Right renal pelvis (tissue), 4 donors: ENCODE measurements around the gene DMRT3. TPM values are rescaled to one million over a fixed set of nuclear protein-coding genes. Genes with fewer than 3 reads are reported as not detected.

Experiments used
- DNase-seq, 4 donors: peaks; one replicate each; pipeline ENCODE4 v3.0.0-alpha.2; 2013; ENCODE audit warnings: low read depth in 4 of 4, low spot score in 3 of 4, missing footprints in 1 of 4
- polyA plus RNA-seq, 4 donors: library from polyadenylated mRNA; unstranded; fragments of 120-200 nt; gene quantifications; one replicate each; pipeline ENCODE4 v1.2.1, GENCODE V29; 2013; ENCODE audit not compliant: insufficient read length in 4 of 4

Gene DMRT3
- 1 to 10 TPM; 1.0 to 1.6 (median 1.5) TPM for polyA plus RNA-seq

GRCh38 chr9:976258-976942 lies at the start of gene DMRT3:
Gene DMRT3 (plus strand): TSS chr9:976655. CDS start chr9:977002, 347 bp downstream.
- no peak for DNase-seq

GRCh38 chr9:926976-927375 lies 49.5 kb upstream of the DMRT3 start:
- DNase-seq, result no peak

- peak in 2 of 4 donors; percentile 47 to 54 for DNase-seq
Observed at GRCh38 chr9:928363-929042, 48.0 kb upstream of the DMRT3 start.

- no peak for DNase-seq
Observed at GRCh38 chr9:929719-930118, 46.7 kb upstream of the DMRT3 start.

GRCh38 chr9:933356-933755 lies 43.1 kb upstream of the DMRT3 start:
- DNase-seq, result no peak

GRCh38 chr9:935348-935965 lies 41.0 kb upstream of the DMRT3 start:
- DNase-seq, result no peak

- DNase-seq, result no peak
Observed at GRCh38 chr9:942805-943580, 33.5 kb upstream of the DMRT3 start.

- DNase-seq, result no peak
Observed at GRCh38 chr9:947985-948384, 28.5 kb upstream of the DMRT3 start.

- no peak for DNase-seq
Observed at GRCh38 chr9:948497-948896, 28.0 kb upstream of the DMRT3 start.

GRCh38 chr9:950139-950538 lies 26.3 kb upstream of the DMRT3 start:
- DNase-seq, result no peak

GRCh38 chr9:952546-952945 lies 23.9 kb upstream of the DMRT3 start:
- no peak for DNase-seq

- DNase-seq, result no peak
Observed at GRCh38 chr9:959105-959504, 17.4 kb upstream of the DMRT3 start.

- DNase-seq, result no peak
Observed at GRCh38 chr9:959914-960313, 16.5 kb upstream of the DMRT3 start.

GRCh38 chr9:962023-962422 lies 14.4 kb upstream of the DMRT3 start:
- DNase-seq, result no peak

- DNase-seq, result no peak
Observed at GRCh38 chr9:965497-965896, 11.0 kb upstream of the DMRT3 start.

- DNase-seq, result no peak
Observed at GRCh38 chr9:966870-967269, 9.6 kb upstream of the DMRT3 start.

GRCh38 chr9:967436-967835 lies 9.0 kb upstream of the DMRT3 start:
- no peak for DNase-seq

- DNase-seq, result no peak
Observed at GRCh38 chr9:967903-968641, 8.4 kb upstream of the DMRT3 start.

- DNase-seq, result no peak
Observed at GRCh38 chr9:969310-970150, 6.9 kb upstream of the DMRT3 start.
